RWPE2 (cell line): ENCODE measurements around the gene ZBTB20.

Experiments
- ATAC-seq: fragments of 200-7000 bp; cut with Tn5 transposase; 3 replicates; pipeline ENCODE4 v1.9.1; 2021; ENCODE audit warnings: low read depth
- DNase-seq: peaks from one replicate; pipeline ENCODE4 v3.0.0-alpha.2; 2020; ENCODE audit warnings: low spot score
- H3K27ac ChIP-seq: fragments of 450-650 bp; 2 replicates; pipeline ENCODE4 v1.5.1; 2017; ENCODE audit warnings: mild to moderate bottlenecking; ENCODE audit not compliant: poor library complexity, severe bottlenecking
- H3K27me3 ChIP-seq: fragments of 250-450 bp; sonication (Bioruptor Pico); 2 replicates; pipeline ENCODE4 v1.5.1; 2021; ENCODE audit warnings: mild to moderate bottlenecking, moderate library complexity; ENCODE audit not compliant: insufficient read depth, poor library complexity, severe bottlenecking
- H3K36me3 ChIP-seq: fragments of 250-450 bp; sonication (Bioruptor Pico); 2 replicates; pipeline ENCODE4 v1.5.1; 2020; ENCODE audit warnings: low read depth, mild to moderate bottlenecking, moderate library complexity
- H3K4me1 ChIP-seq: fragments of 250-450 bp; sonication (Bioruptor Pico); 2 replicates; pipeline ENCODE4 v1.5.1; 2021; ENCODE audit warnings: mild to moderate bottlenecking, moderate library complexity; ENCODE audit not compliant: insufficient read depth, poor library complexity, severe bottlenecking
- H3K4me3 ChIP-seq: fragments of 250-450 bp; sonication (Bioruptor Pico); 2 replicates; pipeline ENCODE4 v1.5.1; 2021; ENCODE audit warnings: mild to moderate bottlenecking, moderate library complexity; ENCODE audit not compliant: severe bottlenecking
- H3K9me3 ChIP-seq: fragments of 250-450 bp; sonication (Bioruptor Pico); 2 replicates; pipeline ENCODE4 v1.5.1; 2021; ENCODE audit warnings: mild to moderate bottlenecking, moderate library complexity; ENCODE audit not compliant: severe bottlenecking
- TF ChIP-seq, protein P1 (sequence below): fragments of 450-650 bp; IDR thresholded peaks from one replicate; pipeline ENCODE4 v1.5.1; 2017; ENCODE audit warnings: mild to moderate bottlenecking, moderate library complexity; ENCODE audit not compliant: poor library complexity, severe bottlenecking

The ZBTB20 gene

DNA sequence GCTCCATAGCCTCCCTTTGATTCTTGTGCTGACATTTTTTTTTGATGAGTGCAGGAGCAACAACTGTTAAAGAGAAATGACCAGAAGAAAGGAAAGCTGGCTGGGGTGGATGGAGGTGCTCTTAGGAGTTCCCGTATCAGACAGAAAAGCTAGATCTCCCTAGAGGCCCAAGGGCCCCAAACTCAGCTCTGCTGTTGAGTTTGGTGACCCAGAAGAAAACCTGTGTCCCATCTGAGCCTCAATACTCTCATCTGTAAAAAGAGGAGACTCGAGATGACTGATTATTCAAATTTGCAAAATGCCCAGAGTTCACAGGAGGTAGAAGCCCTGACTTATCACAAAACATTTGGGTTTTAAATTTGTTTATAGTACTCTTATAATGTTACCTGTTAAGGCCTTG lies 710.9 kb downstream of the ZBTB20 start:
- TF ChIP-seq, protein P1, sequence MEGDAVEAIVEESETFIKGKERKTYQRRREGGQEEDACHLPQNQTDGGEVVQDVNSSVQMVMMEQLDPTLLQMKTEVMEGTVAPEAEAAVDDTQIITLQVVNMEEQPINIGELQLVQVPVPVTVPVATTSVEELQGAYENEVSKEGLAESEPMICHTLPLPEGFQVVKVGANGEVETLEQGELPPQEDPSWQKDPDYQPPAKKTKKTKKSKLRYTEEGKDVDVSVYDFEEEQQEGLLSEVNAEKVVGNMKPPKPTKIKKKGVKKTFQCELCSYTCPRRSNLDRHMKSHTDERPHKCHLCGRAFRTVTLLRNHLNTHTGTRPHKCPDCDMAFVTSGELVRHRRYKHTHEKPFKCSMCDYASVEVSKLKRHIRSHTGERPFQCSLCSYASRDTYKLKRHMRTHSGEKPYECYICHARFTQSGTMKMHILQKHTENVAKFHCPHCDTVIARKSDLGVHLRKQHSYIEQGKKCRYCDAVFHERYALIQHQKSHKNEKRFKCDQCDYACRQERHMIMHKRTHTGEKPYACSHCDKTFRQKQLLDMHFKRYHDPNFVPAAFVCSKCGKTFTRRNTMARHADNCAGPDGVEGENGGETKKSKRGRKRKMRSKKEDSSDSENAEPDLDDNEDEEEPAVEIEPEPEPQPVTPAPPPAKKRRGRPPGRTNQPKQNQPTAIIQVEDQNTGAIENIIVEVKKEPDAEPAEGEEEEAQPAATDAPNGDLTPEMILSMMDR: no peak
- H3K9me3 ChIP-seq: no peaks in the 10 kb centered on the region
- H3K4me3 ChIP-seq: no peak overlapping the region
- H3K27ac ChIP-seq: no peak overlapping the region
- no peak for DNase-seq
- H3K27me3 ChIP-seq: no peaks in the 10 kb centered on the region
- H3K36me3 ChIP-seq: no peaks in the 10 kb centered on the region
- H3K4me1 ChIP-seq: no peaks in the 10 kb centered on the region
- no peak for ATAC-seq

DNA sequence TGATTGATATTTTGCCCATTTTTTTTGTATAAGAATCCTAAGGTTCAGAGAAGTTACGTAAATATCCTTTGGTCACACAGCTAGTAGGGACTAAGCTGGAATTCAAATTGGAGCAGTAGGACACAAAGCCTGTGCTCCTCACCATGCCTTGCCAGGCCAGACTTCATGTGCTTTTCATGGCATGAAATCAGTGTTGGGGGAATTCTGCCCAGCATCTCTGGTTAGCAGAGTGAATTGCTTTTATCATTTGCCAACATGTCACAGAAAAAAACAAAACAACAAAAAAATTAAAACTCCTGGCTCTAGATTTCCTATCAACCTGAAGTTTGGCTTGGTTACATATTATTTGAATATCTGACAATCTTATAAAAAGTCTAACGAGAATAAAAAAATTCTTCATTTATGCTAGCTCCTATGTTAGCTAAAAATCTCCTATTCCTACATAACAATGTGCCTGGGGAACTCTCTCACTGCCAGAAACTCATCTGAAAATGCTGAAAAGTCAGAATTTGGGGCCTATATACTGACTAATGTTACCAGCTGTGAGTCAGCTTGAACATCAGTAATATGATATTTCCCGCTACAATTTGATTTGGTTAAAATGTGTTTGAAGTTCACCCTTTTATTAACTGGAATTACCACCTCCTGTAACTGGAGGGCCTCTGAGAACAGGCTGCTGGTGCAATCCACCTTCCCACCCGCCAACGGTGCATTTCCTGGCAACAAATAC lies 711.5 kb downstream of the ZBTB20 start:
- Histone ChIP-seq H3K4me1 (no peaks in the 10 kb centered on the region), H3K4me3 (no peak overlapping the region), H3K36me3 (no peaks in the 10 kb centered on the region), H3K27ac (no peak overlapping the region), H3K9me3 (no peaks in the 10 kb centered on the region), H3K27me3 (no peaks in the 10 kb centered on the region)
- TF ChIP-seq, protein P1: no peak
- DNase-seq (no peak), ATAC-seq (no peak)

DNA sequence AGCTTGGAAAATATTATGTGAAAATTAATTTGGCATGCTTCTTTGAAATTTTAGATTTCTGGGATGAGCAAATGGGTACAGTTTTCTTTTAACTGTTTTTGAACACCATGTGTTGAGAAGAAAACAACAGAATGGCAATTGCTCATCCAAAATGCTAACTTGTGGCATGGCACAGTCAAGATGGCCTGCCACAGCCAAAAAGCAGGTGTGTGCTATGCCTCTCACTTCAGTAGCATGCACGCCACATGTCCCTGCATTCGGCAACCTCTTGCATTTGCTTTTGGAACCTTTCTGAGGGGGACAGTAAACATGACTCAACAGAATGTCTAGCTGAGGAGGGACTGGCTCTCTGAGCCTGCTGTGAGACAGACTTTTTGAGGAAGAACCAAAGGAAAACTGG lies 714.8 kb downstream of the ZBTB20 start:
- TF ChIP-seq, protein P1: no peak
- no peak overlapping the region for H3K27ac ChIP-seq
- ATAC-seq: no peak
- H3K27me3 ChIP-seq: no peaks in the 10 kb centered on the region
- DNase-seq: no peak
- H3K4me1 ChIP-seq: no peaks in the 10 kb centered on the region
- H3K9me3 ChIP-seq: no peaks in the 10 kb centered on the region
- no peak overlapping the region for H3K4me3 ChIP-seq
- H3K36me3 ChIP-seq: no peaks in the 10 kb centered on the region

DNA sequence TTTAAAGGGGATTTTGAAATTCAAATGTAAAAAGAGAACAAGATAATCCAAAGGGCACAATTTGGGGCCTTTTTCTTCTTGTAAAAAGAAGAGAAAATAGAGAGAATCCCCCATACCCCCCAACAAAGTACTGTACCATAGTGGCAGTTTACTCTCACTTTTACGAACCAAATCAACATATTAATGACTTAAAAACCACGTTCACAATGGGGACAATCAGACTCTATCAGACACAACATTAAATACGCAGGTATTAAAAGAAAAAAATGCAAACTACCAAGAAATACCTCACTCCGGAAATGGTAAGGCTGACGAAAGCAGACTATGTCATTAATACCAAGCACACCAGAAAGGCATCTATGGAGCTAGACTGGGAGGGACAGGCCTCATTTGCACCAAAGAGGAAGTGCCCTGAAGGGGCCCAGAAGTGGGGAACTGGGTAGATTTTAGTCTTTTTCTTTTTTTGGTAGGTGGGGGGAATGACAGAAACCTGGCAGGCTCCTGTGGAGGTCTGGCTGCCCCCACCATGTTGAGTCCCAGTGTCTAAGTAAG lies 719.0 kb downstream of the ZBTB20 start:
- ATAC-seq: no peak
- H3K9me3 ChIP-seq: no peaks in the 10 kb centered on the region

More for the DNA sequence above, 719.0 kb downstream of the ZBTB20 start:
- no peak for DNase-seq
- Histone ChIP-seq H3K4me3 (no peak overlapping the region), H3K4me1 (no peaks in the 10 kb centered on the region), H3K36me3 (no peaks in the 10 kb centered on the region), H3K27ac (no peak overlapping the region), H3K27me3 (no peaks in the 10 kb centered on the region)
- TF ChIP-seq, protein P1: no peak
